Measurements from ENCODE around the gene MAVS.

The MAVS gene

GRCh38 chr20:3846740-3847428 lies at the start of gene MAVS:
Gene MAVS, plus strand, starts transcription at chr20:3846834. Its CDS starts 7,791 bp downstream, at chr20:3854625.
- DNase-seq, result peak; percentile 41

- DNase-seq, result no peak
Observed at GRCh38 chr20:3797226-3797545, 49.4 kb upstream of the MAVS start.

- no peak for DNase-seq
Observed at GRCh38 chr20:3797592-3798372, 48.9 kb upstream of the MAVS start.

GRCh38 chr20:3798373-3798768 lies 48.3 kb upstream of the MAVS start:
- DNase-seq, result no peak

- no peak for DNase-seq
Observed at GRCh38 chr20:3798908-3799248, 47.8 kb upstream of the MAVS start.

- no peak for DNase-seq
Observed at GRCh38 chr20:3800256-3800877, 46.3 kb upstream of the MAVS start.

GRCh38 chr20:3800878-3801260 lies 45.8 kb upstream of the MAVS start:
- no peak for DNase-seq

- DNase-seq, result no peak
Observed at GRCh38 chr20:3801299-3801698, 45.3 kb upstream of the MAVS start.

GRCh38 chr20:3801846-3802245 lies 44.8 kb upstream of the MAVS start:
- no peak for DNase-seq

- DNase-seq, result no peak
Observed at GRCh38 chr20:3802524-3803239, 44.0 kb upstream of the MAVS start.

GRCh38 chr20:3803289-3803688 lies 43.3 kb upstream of the MAVS start:
- no peak for DNase-seq

- no peak for DNase-seq
Observed at GRCh38 chr20:3803854-3804253, 42.8 kb upstream of the MAVS start.

- DNase-seq, result no peak
Observed at GRCh38 chr20:3804254-3804751, 42.3 kb upstream of the MAVS start.

- no peak for DNase-seq
Observed at GRCh38 chr20:3804781-3805180, 41.9 kb upstream of the MAVS start.

GRCh38 chr20:3808544-3808943 lies 38.1 kb upstream of the MAVS start:
- no peak for DNase-seq

GRCh38 chr20:3811467-3812258 lies 35.0 kb upstream of the MAVS start:
- peak; percentile 99 for DNase-seq

GRCh38 chr20:3812259-3812681 lies 34.4 kb upstream of the MAVS start:
- DNase-seq, result no peak

- no peak for DNase-seq
Observed at GRCh38 chr20:3812975-3813847, 33.4 kb upstream of the MAVS start.

GRCh38 chr20:3813848-3814581 lies 32.6 kb upstream of the MAVS start:
- DNase-seq, result no peak

- no peak for DNase-seq
Observed at GRCh38 chr20:3814928-3815495, 31.6 kb upstream of the MAVS start.
